Kasumi-1 (cell line): ENCODE measurements around the gene SLC66A2.
"Not testable (repeated sequence)": the region's sequence is repeated elsewhere in the genome, so short reads cannot be mapped to it uniquely, and the experiment has no call there.

ENCODE experiments used
- DNase-seq, 2 experiments: peaks; one replicate each; lab custom pipeline; 2025; lab: John Stamatoyannopoulos, UW

The SLC66A2 gene

DNA sequence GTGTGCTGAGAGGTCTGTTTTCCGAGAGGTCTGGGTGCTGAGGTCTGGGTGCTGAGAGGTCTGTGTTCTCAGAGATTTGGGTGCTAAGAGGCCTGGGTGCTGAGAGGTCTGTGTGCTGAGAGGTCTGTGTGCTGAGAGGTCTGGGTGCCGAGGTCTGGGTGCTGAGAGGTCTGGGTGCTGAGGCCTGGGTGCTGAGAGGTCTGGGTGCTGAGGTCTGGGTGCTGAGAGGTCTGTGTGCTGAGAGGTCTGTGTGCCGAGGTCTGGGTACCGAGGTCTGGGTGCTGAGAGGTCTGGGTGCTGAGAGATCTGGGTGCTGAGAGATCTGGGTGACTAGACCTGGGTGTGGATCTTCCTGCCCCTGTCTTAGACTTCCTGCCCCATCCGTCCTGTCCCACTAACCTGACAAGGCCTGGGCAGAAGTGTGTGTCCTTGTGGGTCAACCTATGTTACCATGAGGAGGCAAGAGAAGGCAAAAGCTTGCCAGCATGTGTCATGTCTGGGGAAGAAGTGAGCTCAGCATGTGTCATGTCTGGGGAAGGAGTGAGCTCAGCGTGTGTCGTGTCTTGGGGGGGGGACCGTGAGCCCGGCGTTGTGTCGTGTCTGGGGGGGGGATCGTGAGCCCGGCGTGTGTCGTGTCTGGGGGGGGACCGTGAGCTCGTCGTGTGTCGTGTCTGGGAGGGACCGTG, 84.4 kb downstream of the SLC66A2 start:
- DNase-seq, result no peak

DNA sequence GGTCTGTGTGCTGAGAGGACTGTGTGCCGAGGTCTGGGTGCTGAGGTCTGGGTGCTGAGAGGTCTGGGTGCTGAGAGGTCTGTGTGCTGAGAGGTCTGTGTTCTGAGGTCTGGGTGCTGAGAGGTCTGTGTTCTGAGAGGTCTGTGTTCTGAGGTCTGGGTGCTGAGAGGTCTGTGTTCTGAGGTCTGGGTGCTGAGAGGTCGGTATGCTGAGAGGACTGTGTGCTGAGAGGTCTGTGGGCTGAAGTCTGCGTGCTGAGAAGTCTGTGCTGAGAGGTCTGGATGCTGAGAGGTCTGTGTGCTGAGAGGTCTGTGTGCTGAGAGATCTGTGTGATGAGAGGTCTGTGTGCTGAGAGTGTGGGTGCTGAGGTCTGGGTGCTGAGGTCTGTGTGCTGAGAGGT, 85.5 kb downstream of the SLC66A2 start:
- DNase-seq, result not testable (repeated sequence)

DNA sequence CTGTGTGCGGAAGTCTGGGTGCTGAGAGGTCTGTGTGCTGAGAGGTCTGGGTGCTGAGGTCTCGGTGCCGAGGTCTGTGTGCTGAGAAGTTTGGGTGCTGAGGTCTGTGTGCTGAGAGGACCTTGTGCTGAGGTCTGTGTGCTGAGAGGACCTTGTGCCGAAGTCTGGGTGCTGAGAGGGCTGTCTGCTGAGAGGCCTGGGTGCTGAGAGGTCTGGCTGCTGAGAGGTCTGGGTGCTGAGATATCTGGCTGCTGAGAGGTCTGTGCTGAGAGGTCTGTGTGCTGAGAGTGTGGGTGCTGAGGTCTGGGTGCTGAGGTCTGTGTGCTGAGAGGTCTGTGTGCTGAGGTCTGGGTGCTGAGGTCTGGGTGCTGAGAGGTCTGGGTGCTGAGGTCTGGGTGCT, 86.5 kb downstream of the SLC66A2 start:
- DNase-seq, result not testable (repeated sequence)

DNA sequence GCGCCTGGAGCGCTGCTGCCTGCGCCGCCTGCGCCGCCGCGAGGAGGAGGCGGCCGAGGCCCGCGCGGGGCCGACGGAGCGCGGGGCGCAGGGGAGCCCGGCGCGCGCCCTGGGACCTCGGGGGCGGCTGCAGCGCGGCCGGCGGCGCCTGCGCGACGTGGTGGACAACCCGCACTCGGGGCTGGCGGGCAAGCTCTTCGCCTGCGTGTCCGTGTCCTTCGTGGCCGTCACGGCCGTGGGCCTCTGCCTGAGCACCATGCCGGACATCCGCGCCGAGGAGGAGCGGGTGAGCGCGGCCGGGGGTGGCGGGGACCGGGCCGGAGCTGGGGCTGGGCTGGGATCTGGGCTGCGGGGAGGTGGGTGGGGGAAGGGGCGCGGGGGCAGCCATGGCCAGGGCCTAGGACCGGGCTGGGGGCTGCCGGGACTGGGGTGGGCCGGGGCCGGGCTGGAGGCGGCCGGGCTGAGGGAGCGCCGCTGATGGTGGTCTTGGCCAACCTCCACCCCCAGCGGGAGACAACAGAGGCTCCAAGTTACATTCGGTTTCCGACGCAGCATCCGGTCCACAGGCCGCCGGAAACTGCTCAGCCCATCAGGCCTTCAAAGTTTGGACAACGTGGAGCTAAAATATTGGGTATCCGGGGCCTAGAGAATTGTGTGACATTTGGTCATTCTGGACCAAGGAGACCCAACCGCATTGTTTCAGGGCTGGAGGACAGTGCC, 87.3 kb downstream of the SLC66A2 start:
- DNase-seq, result no peak

DNA sequence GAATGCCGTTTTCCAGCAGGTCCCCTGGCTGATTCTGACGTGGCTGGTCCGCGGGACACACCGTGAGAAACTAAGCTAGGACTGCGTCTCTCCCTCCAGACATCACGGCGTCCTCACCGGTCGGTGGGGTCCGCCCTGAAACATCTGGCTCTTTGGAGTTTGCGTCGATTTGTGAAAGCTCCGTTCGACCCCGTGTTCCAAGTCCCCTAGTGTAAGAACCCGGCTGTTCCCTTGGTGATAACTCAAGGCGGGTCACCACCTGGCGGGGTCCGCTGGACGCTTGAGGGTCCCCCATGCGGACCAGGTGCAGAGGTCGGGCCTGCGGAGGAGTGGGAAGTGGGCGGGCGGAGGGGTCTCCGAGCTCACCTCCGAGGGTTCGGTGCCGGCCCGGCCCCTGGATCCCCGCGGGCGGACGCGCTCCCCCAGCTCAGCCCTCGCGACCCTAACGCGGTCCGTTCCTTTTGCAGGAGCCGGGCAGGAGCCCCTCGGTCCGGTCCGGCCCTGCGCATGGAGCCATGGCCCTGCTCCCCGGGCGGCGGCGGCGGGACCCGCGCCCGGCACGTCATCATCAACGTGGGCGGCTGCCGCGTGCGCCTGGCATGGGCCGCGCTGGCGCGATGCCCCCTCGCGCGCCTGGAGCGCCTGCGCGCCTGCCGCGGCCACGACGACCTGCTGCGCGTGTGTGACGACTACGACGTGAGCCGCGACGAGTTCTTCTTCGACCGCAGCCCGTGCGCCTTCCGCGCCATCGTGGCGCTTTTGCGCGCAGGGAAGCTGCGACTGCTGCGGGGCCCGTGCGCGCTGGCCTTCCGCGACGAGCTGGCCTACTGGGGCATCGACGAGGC, 88.1 kb downstream of the SLC66A2 start:
- DNase-seq, result no peak

DNA sequence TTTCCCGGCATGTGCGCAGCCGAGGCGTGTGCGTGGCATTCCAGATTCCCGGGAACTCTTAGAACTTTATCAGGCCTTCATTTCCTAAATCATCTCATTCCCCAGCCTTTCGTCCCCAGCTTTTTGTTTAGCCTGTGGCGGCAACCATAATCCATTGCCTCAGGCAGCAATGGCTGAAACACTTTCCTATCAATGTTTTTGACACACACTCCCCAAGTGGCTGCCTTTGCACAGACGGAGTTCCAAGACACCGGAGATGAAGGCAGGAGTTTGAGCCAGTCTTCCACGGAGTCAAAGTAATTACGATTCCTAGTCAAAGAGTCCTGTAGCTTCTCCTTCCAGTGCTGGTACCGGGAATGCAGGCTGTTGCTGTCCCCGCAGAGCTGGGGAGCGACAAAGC, 88.9 kb downstream of the SLC66A2 start:
- DNase-seq, result no peak

DNA sequence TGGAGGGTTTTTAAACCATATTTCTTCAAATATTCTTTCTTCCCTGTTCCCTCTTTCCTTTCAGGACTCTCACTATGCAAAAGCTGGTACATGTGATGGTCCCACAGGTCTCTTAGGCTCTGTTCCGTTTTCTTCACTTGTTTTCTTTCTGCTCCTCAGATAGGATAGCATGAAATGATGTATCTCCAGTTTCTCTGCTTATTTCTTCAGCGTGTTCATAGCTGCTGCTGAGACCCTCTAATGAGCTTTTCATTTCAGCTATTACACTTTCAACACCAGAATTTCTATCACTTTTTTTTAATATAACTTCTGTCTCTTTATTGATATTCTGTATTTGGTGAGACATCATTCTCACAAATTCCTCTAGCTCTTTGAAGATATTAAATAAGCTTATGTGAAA, 89.8 kb downstream of the SLC66A2 start:
- DNase-seq, result no peak

DNA sequence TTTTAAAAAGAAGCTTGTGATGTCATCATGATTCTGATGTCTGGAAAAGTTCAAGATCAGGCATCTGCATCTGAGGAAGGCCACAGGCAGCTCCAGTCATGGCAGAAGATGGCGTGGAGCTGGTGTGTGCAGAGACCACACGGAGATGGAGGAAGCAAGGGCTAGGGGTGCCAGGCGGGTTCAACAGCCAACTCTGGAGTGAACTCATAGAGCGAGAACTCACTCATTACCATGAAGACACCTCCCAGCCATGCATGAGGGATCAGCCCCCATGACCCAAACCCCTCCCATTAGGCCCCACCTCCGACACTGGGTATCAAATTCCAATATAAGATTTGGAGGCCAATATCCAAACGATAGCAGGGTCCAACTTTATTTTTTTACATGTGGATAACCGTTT, 92.1 kb downstream of the SLC66A2 start:
- DNase-seq, result no peak

DNA sequence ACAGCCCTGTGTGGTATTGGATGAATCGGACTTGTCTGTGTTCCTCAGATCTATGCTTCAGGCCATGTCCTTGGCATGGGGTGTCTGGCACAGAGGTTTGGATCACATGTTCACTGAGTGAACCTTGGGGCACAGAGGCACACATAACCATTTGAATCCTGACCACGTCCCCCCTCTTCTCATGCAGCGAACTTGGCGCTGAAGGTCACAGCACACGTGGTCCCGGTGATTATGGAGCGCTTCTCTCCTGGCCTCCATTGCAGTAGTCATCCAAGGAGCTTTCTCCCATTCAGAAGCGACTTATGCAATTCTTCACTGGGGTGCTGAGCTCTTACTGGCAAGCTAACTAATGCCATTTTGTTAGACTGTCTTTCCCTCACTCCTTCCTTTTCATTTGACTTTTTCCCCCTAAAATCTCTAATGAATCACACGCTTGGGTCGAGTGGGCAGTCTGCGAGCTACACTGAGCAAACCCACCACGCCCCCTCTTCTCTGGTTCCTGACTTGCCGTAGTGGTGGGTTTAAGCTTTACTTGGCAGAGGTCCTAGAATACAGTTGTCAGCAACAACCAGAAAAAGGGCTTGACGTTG, 94.3 kb downstream of the SLC66A2 start:
- no peak for DNase-seq

DNA sequence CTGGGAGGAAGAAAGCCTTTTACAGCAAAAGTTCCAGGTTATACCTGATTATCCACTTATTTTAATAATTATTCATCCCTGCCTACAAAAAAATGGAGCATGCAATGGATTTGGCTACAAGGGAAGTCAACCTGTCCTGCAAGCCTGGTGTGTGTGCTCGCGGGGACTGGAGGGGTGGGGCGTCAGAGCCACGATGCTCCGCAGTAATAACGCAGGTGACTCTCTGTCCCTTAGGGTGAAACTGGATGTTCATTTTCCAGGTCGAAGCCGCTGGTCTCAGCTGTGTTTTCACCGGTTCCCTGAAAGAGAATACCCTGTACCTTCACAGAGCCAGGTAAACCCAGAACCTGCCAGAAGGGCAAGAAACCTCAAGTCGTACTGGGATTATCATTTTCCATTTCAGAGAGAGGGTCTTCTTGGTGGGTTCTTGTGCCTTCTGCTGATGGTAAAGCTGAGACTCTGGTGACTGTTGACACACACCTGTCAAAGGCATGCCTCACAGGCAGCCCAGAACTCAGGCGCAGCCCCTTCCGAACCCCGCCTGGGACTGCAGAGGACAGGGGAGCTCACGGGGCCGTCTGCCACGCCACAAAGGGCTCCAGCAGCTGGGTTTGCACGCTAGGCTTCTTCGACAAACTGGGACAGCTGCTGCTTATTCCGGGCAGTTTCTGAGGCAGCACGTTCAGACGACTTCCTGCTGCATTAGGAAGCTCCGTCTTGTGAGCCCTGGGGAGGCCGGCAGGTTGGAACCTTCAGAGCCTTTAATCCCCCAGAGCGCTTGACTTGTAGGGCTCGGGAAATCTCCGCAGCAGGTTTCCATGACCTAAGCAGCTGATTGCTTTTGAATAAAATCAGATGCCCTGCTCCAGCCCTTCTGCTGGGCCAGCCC, 95.1 kb downstream of the SLC66A2 start:
- DNase-seq, result peak; percentile 27 to 36

DNA sequence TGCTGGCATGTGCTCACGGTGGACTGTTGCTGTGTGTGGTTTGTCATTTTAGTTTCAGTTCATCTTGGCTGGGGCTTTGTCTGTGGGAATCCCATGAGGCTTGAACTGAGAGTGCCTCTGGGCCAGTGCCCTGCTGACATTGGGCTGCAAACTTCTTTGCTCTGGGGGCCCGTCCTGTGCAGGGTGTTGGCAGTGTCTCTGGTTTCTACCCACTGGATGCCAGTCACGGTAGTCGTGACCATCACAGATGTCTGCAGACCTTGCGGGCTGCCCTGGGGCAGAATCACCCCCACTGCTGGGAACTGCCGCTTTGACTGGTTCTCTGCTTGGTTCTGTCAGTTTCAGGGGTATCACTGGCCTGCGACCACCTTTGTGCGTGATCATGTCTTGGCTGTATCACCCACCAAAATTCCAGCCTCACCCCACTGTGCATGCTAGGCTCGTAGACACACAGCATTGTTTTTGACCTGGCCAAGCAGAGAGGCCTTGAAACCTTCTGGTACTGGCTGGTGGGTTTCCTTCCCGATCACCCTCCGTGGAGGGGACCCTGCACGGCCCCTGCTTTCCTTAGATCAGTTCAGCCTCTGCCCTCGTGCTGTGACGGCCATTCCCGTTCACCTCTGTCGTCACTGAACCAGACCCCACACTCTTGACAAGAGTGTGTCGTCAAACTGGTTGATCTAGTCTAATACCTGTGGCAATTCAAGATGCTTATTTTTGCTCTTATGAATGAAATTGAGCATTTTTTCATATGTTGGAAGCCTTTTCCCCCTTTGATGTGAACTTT, 96.1 kb downstream of the SLC66A2 start:
- no peak for DNase-seq

DNA sequence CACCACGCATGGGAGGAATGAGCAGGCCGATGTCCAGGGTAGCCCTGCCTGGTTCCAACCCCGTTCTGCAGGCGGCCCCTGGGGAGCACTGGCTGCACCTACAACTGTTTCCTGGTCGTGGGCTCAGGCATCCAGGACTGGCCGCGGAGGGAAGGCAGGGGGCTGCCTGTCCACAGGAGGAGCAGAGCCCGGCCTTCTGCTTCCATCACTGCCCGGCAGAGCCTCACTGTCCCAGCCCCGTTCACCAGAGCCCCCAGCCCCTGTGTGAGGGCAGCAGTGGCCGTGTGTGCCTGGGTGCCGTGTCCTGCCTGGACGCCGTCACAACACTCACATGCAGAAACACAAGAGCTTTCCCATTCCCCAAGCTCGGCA, 97.5 kb downstream of the SLC66A2 start:
- DNase-seq, result no peak

DNA sequence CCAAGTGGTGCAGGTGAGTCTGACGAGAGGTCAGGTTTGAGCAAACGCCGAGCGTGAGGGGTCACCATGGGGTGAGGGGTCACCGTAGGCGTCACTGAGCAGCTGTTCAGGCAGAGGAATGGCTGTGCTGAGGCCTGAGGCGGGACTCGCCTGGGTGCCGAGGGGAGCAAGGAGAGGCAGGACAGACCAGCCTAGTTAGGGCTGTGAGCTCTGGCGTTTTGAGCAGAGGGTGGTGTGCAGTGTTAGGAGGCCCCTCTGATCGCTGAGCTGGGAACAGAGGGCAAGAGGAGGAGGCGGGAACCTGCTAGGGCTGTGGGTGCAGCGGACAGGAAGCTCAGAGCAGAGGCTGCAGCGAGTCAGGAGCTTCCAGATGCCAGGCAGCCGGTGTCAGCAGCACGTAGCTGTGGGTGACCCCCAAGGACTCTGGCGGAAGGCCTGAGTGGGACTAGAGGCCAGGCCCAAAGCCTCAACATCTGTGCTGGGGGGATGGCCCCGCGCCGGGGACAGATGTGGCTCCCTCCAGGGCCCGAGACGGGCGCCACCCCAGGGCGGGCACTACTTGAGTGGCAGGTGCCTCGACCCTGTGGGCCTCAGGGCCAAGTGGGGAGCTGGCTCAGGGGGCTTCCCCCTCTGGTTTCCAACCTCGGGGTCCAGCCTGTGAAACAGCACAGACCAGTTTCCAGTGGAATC, 98.0 kb downstream of the SLC66A2 start:
- no peak for DNase-seq

DNA sequence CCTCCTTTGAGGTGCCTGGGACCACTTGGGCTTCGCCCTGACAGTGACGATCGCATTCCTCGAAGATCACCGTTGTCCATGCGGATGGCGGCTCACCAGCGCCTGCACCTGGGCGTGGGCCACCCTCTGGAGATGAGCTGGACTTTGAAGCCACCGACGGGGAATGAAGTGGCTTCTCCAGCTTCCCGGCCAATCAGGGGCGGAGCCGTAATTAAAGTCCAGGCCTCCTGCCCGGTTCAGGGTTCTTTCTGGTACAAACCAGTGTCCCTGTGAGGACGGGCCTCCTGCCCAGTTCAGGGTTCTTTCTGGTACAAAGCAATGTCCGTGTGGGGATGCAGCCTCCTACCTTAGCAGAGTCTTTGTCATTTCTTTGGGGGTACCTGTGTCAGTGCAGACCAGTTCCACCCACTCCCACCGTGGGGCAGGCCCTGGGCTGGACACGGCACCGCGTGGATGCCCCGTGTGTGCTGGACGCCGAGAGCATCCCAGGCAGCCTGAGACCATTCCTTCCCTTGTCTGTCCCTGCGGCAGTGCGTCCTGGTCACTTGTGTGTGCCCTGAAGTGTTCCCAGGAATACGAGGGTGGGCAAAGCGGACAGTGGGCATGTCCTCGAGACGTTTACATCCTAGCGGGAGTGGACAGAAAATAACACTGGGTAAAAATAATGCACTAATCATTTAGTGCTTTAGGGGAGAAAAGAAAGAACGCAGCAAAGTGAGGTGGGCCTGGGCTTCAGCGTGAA, 98.7 kb downstream of the SLC66A2 start:
- no peak for DNase-seq
